OCI-M1 (cell line): ENCODE measurements around the gene ACSS3.

Source experiments
- DNase-seq: peaks from one replicate; lab custom pipeline; 2025; lab: John Stamatoyannopoulos, UW

ACSS3 gene

DNA sequence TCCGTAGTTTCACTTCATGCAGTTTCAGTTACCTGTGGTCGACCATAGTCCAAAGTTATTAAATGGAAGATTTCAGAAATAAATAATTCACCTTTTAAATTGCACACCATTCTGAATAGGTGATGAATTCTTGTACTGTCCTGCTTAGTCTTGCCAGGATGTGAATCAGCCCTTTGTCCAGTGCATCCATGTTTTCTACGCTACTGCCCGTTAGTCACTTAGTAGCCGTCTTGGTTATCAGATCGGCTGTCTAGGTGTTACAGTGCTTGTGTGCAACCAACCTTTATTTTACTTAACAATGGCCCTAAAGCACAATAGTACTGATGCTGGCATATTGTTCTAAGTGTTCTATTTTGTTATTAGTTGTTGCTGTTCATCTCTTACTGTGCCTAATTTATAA lies 146.7 kb downstream of the ACSS3 start:
- no peak for DNase-seq

DNA sequence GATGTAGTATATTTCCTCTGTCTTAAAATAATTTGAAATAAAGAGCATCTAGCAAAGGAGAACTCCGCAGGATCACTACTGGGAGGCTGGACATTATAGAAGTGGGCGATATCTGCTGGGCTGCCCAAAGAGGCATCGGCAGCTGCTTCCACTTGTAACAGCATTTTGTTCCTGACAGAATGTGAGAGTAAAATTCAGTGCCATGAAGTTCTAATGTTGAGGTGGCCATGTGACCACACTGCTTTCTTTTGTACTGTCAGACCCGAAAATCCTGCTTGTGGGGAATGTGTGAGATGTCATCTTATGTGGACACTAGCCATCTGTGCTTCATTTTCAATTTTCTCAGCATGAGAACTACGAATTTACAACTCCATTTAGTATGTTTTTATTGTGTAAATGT lies 151.9 kb downstream of the ACSS3 start:
- peak; percentile 15 for DNase-seq

DNA sequence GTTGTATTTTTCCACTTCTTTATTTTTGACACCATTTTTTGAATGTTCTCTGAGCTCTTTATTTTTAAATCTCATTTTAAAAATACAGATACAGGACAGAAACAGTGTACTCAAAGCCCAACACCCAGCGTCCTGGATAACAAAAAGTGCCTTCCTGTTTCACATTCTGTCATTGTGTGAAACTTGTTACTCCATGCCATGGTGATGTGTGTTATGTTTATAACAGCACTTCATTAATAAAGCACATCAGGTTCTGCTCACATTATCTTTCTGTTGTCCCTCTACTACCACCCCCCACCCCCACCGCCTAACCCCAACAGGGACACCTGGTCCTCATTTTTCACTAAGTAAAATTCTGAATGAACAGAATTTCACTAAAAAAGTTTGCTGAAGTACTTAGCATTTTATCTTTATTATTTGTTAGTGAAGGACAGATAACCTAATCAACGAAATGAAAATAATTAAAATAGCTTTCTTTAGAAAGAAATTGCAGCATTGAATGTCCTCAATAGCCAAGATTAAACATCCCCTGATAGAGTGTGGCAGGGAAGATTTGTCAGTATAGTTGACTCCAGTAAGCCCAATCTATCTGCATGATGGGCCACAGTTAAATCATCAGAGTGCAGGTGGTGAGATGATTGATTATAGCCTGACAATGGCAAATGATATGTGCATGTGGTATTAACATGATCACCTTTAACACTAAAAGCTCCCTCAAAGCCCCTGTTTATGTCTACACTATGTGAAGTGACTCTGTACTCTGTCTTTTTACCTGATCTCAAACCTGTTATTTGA lies 153.9 kb downstream of the ACSS3 start:
- DNase-seq = no peak

DNA sequence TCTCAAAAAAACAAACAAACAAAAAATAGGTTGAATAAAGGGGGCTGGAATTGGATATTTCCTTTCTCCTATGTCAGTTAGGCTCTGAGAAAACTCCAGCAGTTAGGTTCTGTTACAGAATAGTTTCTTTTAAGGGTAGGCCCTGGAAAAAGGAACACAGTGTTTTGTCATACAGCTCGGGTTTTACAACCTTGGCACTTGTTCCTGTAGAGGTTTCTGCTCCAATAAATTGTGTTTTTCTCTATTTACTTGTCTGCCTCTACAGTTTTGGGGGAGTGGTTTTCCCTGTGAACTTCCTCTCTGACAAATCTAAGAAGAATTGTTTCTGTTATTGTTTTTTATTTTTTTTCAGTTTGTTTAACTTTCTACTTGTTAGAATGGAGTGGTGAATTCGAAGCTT lies 167.6 kb downstream of the ACSS3 start:
- DNase-seq = no peak

- no peak for DNase-seq
These were observed 168.2 kb downstream of the ACSS3 start for GRCh38 chr12:81245907-81246570.

GRCh38 chr12:81249976-81250375 lies 172.1 kb downstream of the ACSS3 start:
- DNase-seq = no peak

GRCh38 chr12:81252228-81252627 lies 174.3 kb downstream of the ACSS3 start:
- no peak for DNase-seq

DNA sequence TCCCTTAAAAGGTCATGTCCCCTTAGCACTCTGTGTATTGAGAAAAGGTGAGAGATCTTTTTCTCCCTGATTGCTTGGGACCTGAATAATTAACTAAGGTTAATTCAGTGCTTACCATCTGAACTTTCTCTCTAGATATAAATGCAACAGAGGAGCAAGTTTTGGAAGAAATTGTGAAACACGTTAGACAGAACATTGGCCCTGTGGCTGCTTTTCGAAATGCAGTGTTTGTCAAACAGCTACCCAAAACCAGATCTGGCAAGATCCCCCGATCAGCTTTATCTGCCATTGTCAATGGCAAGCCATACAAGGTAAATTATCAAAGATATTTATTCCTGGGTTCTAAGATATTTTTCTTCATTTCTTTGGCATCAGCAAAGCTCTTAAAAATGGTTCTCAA lies 175.5 kb downstream of the ACSS3 start:
- no peak for DNase-seq

GRCh38 chr12:81255456-81255855 lies 177.6 kb downstream of the ACSS3 start:
- no peak for DNase-seq

GRCh38 chr12:81255947-81256346 lies 178.1 kb downstream of the ACSS3 start:
- DNase-seq = no peak

GRCh38 chr12:81257947-81258551 lies 180.2 kb downstream of the ACSS3 start:
- DNase-seq = peak; percentile 85

- DNase-seq = no peak
These were observed 181.5 kb downstream of the ACSS3 start for GRCh38 chr12:81259360-81259759.

GRCh38 chr12:81261508-81262207 lies 183.8 kb downstream of the ACSS3 start:
- peak; percentile 32 for DNase-seq

- no peak for DNase-seq
These were observed 185.2 kb downstream of the ACSS3 start for GRCh38 chr12:81263072-81263471.

- DNase-seq = no peak
These were observed 192.5 kb downstream of the ACSS3 start for GRCh38 chr12:81270385-81270784.

DNA sequence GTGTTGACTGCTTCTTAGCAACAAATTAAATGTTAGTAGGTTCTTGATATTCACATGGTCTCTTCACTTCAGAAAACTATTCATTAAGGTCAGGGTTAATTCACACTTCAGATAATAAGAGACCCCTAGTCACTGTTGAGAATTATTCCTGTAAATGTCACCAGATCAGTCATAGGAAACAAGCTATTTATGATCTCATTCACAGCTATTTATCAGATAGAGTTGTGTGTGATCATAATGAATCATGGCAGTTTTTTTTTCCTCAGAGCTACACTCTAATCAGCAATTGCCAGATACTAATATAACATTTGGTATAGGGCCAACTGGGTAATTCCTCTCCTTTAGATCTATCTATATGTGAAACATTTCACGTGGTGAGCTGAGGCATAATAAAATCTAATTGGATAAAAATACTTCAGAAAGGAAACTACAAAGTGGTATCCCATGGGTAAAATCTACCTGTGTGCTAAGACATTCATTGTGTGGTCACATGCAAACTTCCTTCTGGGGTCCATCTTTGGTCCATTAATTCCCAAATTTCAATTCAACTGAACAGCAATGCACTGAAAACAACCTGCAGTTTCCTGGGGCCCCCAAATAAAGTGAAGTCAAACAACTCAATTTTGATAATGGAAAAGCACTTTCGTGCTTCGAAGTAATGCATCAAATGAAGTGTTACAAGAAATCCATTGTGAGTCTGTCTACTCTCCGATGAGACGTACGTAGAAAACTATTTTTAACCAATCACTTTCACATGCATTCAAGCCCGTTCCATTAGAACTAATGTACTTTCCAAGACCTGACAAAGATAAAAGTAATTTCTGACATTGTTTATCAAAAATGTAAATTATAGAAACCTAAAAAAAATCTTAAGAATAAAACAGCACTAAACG lies 197.0 kb downstream of the ACSS3 start:
- peak; percentile 17 for DNase-seq

GRCh38 chr12:81284137-81284536 lies 206.3 kb downstream of the ACSS3 start:
- no peak for DNase-seq

DNA sequence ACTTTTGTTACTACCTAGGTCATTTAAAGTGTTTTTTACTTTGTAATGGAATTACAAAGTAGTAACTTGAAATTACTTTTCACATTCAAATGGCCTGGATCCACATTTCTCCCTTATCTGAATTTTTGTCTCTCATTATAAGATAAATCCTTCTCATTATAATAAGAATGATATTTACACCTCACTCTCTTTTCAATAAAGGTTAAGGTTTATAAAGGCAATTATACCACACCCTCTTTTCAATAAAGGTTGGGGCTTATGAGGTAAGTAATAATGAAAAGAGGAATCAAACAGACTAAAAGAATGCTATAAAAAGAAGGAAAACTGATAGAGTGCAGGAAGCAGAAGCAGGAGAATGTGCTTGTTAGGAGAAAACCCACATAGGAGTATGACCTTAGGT lies 210.8 kb downstream of the ACSS3 start:
- DNase-seq = no peak

DNA sequence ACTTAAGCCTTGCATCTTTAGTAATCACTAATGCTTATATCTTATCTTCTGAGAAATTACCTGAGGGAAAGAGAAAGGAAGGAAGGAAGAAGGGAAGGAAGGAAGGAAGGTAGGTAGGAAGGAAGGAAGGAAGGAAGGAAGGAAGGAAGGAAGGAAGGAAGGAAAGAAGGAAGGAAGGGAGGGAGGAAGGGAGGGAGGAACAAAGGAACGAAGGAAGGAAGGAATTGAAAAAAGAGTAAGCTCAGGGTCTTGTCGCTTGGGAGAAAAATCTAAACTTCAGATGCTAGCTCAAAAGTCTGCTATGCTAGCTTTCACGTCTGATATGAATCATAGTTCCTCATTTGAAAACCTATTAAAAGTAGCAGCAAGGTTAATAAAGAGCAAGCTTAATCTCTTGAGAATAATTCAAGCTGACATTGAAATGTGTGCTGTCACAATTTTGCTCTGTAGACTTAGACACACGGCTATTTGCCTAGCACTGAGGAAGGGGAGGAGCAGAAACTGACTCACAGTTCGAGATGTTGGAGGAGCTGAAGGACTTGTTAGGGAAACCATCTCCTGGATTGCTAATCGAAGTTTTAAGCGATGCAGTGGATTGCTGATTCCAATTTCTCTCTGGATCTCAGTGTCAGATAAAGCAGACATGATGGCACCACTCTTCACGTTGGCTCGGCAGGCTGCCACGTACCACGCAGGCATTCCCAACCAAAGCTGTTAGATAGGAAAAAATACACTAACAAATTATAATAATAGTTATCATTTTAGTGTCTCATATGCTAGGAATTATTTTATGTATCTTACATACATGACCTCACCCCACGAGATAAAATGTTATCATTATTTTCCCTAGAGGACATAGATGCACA lies 216.7 kb downstream of the ACSS3 start:
- DNase-seq = peak; percentile 26

DNA sequence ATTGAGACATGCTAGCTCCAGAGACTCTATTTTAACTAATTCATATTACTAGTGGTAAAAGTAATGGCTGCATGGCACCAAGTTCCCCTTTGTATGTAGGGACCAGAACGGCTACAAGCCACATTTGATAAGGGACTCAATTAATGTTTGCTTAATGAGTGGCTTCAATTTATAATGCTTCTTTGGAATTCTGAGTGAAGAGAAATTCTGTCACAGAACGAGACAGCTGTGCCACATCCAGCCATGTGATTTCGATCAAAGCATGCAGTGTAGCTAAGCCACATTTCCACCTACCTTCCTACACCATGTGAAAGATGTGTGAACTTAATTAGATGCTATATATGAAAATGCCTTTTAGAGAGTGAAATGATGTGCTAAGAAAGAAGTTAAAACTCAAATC lies 217.4 kb downstream of the ACSS3 start:
- no peak for DNase-seq
